Suprapubic skin (tissue), 4 donors: Measurements from ENCODE around the gene FAM161A. TPM values are rescaled to one million over a fixed set of nuclear protein-coding genes. Genes with fewer than 3 reads are reported as not detected.
"Not testable (repeated sequence)": the region's sequence is repeated elsewhere in the genome, so short reads cannot be mapped to it uniquely, and the experiment has no call there.

Experiments used
- DNase-seq, 2 donors: peaks; one replicate each; pipeline ENCODE4 v3.0.0-alpha.2; 2019; ENCODE audit warnings: low spot score in 2 of 2
- H3K27ac ChIP-seq: fragments of 200-600 bp; sonication (generic); one replicate; pipeline ENCODE4 v1.5.1; 2019
- H3K27me3 ChIP-seq: fragments of 200-600 bp; sonication (generic); one replicate; pipeline ENCODE4 v1.5.1; 2019
- H3K36me3 ChIP-seq: fragments of 200-600 bp; sonication (generic); one replicate; pipeline ENCODE4 v1.5.1; 2019
- H3K4me1 ChIP-seq: fragments of 200-600 bp; sonication (generic); one replicate; pipeline ENCODE4 v1.5.1; 2019
- H3K4me3 ChIP-seq: fragments of 200-600 bp; sonication (generic); one replicate; pipeline ENCODE4 v1.5.1; 2019; ENCODE audit warnings: mild to moderate bottlenecking
- H3K9me3 ChIP-seq: fragments of 200-600 bp; sonication (generic); one replicate; pipeline ENCODE4 v1.5.1; 2019
- CTCF ChIP-seq, 2 donors: fragments of 200-600 bp in 1 of 2; fragments of 450-650 bp in 1 of 2; sonication (generic) in 1 of 2; IDR thresholded peaks; one replicate each; pipeline ENCODE4 v1.5.1; 2016 to 2019; ENCODE audit warnings: antibody characterized with exemption in 2 of 2, mild to moderate bottlenecking in 1 of 2, moderate library complexity in 1 of 2
- EP300 ChIP-seq: sonication (generic); formaldehyde crosslinking; IDR thresholded peaks from one replicate; pipeline ENCODE4 v1.6.1; 2017; ENCODE audit warnings: antibody characterized with exemption
- POLR2A ChIP-seq, 2 donors: fragments of 450-650 bp; IDR thresholded peaks; one replicate each; pipeline ENCODE4 v1.6.1; 2017; ENCODE audit warnings: antibody characterized with exemption in 2 of 2, mild to moderate bottlenecking in 2 of 2, moderate library complexity in 2 of 2
- POLR2AphosphoS5 ChIP-seq, 3 donors: sonication (generic); formaldehyde crosslinking; IDR thresholded peaks; one replicate each; pipeline ENCODE4 v1.6.1; 2017; ENCODE audit warnings: antibody characterized with exemption in 3 of 3
- WGBS: methylation state at CpG from one replicate; pipeline ENCODE4 v1.1.5; 2018; 5-methylcytosine and 5-hydroxymethylcytosine counted together
- total RNA-seq, 4 donors: library from RNA; depleted of rRNA; stranded (reverse); fragments of >200 nt; gene quantifications; one replicate each; pipeline ENCODE4 v1.1.0, GENCODE V29; 2016

Gene FAM161A
- total RNA-seq, 4 donors from 2014 or later = 1.1 to 3.8 (median 2.0) TPM

- H3K36me3 ChIP-seq = no peaks in the 10 kb centered on the region
- WGBS = 71% methylated on average over 6 of the region's 6 CpGs
- no peaks in the 10 kb centered on the region for H3K27me3 ChIP-seq
- no peaks in the 10 kb centered on the region for H3K9me3 ChIP-seq
- no peak for TF ChIP-seq CTCF (IDR thresholded peaks at IDR 0.05)
- no peak for TF ChIP-seq POLR2AphosphoS5 (IDR thresholded peaks at IDR 0.05)
- no peak for TF ChIP-seq POLR2A (IDR thresholded peaks at IDR 0.05)
- no peak for DNase-seq
- H3K4me3 ChIP-seq = no peak overlapping the region
- no peaks in the 10 kb centered on the region for H3K4me1 ChIP-seq
- no peak overlapping the region for H3K27ac ChIP-seq
Observed at GRCh38 chr2:61799099-61799498, 54.8 kb downstream of the FAM161A start.

- not testable (repeated sequence) for H3K36me3 ChIP-seq, H3K27me3 ChIP-seq, H3K4me1 ChIP-seq, DNase-seq, H3K27ac ChIP-seq, H3K9me3 ChIP-seq, H3K4me3 ChIP-seq
- 74% methylated on average over 4 of the region's 4 CpGs for WGBS
Observed at GRCh38 chr2:61797446-61797845, 56.4 kb downstream of the FAM161A start.

DNA sequence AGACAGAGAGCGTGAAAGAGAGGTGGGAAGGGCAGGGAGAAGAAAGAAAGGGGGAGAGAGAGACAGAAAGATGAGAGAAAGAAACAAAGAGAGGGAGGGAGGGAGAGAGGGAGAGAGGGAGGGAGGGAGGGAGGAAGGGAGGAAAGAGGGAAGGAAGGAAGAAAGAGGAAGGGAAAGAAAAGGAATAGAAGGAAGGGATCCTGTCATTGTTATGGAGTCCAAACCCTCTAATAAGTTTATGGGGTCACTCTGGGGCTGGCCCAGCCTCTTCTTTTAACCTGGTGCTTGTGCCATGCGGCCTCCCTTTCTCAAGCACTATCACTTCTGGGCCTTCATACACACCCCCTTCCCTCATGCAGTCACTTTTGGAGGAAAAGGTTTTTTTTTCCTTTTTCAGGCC lies 58.5 kb downstream of the FAM161A start:
- Histone ChIP-seq H3K4me3 (no peak overlapping the region), H3K9me3 (no peaks in the 10 kb centered on the region), H3K27me3 (peaks cover 9% of the 10 kb centered on the region), H3K4me1 (no peaks in the 10 kb centered on the region), H3K27ac (no peak overlapping the region), H3K36me3 (no peaks in the 10 kb centered on the region)
- DNase-seq = no peak
- WGBS = 78% methylated on average over 2 of the region's 2 CpGs
- TF ChIP-seq POLR2A (IDR thresholded peaks at IDR 0.05) = no peak
- TF ChIP-seq CTCF (IDR thresholded peaks at IDR 0.05) = no peak
- no peak for TF ChIP-seq EP300
- no peak for TF ChIP-seq POLR2AphosphoS5 (IDR thresholded peaks at IDR 0.05)

DNA sequence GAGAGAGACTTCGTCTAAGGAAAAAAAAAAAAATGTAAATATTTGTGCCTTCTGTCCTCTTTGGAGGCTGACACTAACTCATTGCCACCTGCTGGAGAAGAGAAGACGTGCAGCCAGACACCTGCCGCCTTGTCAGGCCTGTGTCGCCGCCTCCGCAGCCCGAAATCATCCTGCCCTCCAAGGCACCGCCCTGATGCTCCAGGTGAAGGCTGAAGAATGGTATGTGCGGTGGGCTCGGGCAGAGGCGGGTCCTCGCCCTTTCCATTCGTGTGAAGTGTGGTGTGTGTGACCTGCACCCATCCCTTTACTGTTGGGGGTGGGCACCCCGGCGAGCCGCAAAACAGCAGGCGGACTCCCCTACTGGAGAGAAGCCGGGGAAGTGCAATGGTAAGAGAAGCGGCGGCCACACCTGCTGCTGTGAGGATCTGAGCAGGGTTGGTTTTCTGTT lies 60.4 kb downstream of the FAM161A start:
- Histone ChIP-seq H3K27ac (no peak overlapping the region), H3K9me3 (no peaks in the 10 kb centered on the region), H3K36me3 (no peaks in the 10 kb centered on the region), H3K27me3 (peaks cover 9% of the 10 kb centered on the region), H3K4me1 (no peaks in the 10 kb centered on the region), H3K4me3 (no peak overlapping the region)
- TF ChIP-seq CTCF (IDR thresholded peaks at IDR 0.05) (peak; percentile 27 to 56), POLR2AphosphoS5 (IDR thresholded peaks at IDR 0.05) (no peak), EP300 (no peak)
- 21% methylated on average over 10 of the region's 20 CpGs for WGBS
- DNase-seq = peak in 1 of 2 donors; percentile 80

GRCh38 chr2:61792355-61792890 lies 61.4 kb downstream of the FAM161A start:
- Histone ChIP-seq H3K4me3 (no peak overlapping the region), H3K9me3 (no peaks in the 10 kb centered on the region), H3K4me1 (no peaks in the 10 kb centered on the region), H3K27me3 (peaks cover 9% of the 10 kb centered on the region), H3K36me3 (no peaks in the 10 kb centered on the region), H3K27ac (no peak overlapping the region)
- WGBS = 86% methylated on average over 4 of the region's 4 CpGs
- TF ChIP-seq POLR2AphosphoS5 (IDR thresholded peaks at IDR 0.05) (no peak), EP300 (no peak), POLR2A (IDR thresholded peaks at IDR 0.05) (no peak), CTCF (IDR thresholded peaks at IDR 0.05) (no peak)
- DNase-seq = no peak
